Activated naive CD8-positive, alpha-beta T cell treated with anti-CD3 and anti-CD28 coated beads for 36 hours (primary cell): Measurements from ENCODE around the gene PEX10. TPM values are rescaled to one million over a fixed set of nuclear protein-coding genes. Genes with fewer than 3 reads are reported as not detected.
"Not testable (repeated sequence)": the region's sequence is repeated elsewhere in the genome, so short reads cannot be mapped to it uniquely, and the experiment has no call there.

Experiments
- DNase-seq: peaks from one replicate; pipeline ENCODE4 v3.0.0; 2021
- H3K27ac Mint-ChIP-seq: one replicate; pipeline ENCODE4 v1.8.0; 2022; ENCODE audit warnings: mild to moderate bottlenecking, moderate library complexity, mixed read lengths
- H3K27me3 Mint-ChIP-seq: one replicate; pipeline ENCODE4 v1.8.0; 2022; ENCODE audit warnings: mild to moderate bottlenecking, mixed read lengths
- H3K36me3 Mint-ChIP-seq: one replicate; pipeline ENCODE4 v1.8.0; 2021; ENCODE audit warnings: mild to moderate bottlenecking, mixed read lengths
- H3K4me1 Mint-ChIP-seq: one replicate; pipeline ENCODE4 v1.8.0; 2021; ENCODE audit warnings: mixed read lengths
- H3K4me3 Mint-ChIP-seq: one replicate; pipeline ENCODE4 v1.8.0; 2022; ENCODE audit warnings: mild to moderate bottlenecking, moderate library complexity, mixed read lengths
- H3K9me3 Mint-ChIP-seq: one replicate; pipeline ENCODE4 v1.8.0; 2022; ENCODE audit warnings: mixed read lengths
- total RNA-seq, 2 experiments: library from RNA; stranded (reverse); gene quantifications; one replicate each; pipeline ENCODE4 v1.2.3, GENCODE V29; 2021

Gene PEX10
- total RNA-seq, 2 experiments from 2014 or later, result 21.5 to 23.7 TPM

DNA sequence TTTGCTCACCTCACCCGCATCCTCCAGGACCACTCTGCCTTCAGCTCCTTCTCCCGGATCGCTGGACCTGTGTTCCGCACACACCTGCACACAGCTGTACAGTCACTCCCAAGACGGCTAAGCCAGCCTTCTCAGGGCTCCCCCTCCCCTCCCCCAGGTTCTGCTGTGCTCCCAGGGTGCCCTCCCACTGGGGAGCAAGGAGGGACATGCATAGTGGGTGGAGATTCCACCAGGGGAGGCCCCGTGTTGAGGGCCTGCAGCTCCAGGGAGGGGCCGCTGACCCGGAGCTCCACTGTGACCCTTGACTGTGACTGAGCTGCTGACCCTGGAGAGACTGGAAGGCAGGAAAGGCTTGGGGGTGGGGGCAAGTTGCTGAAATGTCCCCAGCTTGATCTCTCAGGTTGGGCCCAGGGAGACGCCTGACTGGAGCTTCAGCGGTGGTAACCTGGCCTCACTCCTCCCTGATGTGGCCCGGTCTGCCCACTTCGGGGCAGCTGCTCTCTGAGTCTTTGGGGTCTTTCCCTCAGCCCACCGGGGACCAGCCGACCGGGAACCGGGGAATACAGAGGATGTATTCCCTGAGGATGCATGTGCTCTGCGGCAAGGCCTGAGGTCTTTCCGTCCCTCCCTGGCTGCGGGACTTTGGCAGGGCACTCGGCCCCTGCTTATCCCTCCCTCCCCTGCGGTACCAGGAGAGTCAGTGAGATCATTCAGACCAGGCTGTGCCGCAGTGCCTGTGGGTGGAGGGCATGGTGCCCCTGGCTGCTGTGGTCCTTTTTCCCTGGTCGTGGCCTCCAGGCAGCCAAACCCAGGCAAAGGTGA is 35.1 kb upstream of the PEX10 start:
- no peaks in the 10 kb centered on the region for H3K36me3 Mint-ChIP-seq
- H3K27ac Mint-ChIP-seq, result no peak overlapping the region
- peaks cover 15% of the 10 kb centered on the region for H3K27me3 Mint-ChIP-seq
- no peak for DNase-seq
- no peaks in the 10 kb centered on the region for H3K9me3 Mint-ChIP-seq
- no peak overlapping the region for H3K4me3 Mint-ChIP-seq
- H3K4me1 Mint-ChIP-seq, result peaks cover 1% of the 10 kb centered on the region

DNA sequence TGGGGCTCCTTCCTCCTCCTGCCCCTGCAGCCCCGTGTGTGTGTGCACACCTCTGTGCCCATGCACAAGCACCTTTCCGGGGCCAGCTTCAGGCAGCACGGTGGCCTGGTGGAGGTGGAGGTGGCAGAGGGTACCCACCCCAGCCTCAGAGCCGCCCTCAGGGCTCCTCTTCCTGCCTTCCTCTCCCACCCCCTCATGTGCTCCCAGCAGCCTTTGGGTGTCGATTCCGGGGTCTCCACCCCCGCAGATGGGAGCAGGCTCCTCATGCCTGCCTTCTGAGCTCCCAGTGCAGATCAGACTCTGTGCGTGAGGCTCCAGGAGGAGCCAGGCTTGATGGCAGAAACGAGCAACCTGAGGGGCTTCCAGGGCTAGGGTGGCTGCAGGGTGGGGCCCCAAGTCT is 34.5 kb upstream of the PEX10 start:
- Mint-ChIP-seq H3K36me3 (no peaks in the 10 kb centered on the region), H3K4me1 (peaks cover 1% of the 10 kb centered on the region), H3K27me3 (peaks cover 18% of the 10 kb centered on the region), H3K4me3 (no peak overlapping the region), H3K9me3 (no peaks in the 10 kb centered on the region), H3K27ac (no peak overlapping the region)
- DNase-seq, result no peak

GRCh38 chr1:2446394-2446793 is 34.0 kb upstream of the PEX10 start:
- Mint-ChIP-seq H3K27ac (no peak overlapping the region), H3K4me3 (no peak overlapping the region), H3K4me1 (peaks cover 1% of the 10 kb centered on the region)

DNA sequence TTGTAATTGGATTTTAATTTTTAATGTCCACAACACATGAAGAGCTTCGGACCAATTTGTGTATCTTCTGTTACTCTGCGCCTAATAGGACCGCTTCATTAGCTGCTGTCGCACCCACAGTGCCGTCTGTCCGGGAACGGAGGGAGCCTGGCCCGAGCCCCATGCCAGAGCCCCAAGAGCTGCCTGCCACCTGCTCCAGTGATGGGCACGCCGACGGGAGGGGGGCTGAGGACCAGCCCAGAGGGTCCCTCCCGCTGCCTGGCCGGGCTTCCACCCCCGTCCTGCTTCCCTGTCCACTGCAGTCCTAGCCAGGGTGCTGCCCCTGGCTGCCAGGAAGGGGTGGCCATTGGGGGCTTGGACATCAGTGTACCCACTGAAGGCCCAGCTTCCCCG is 33.5 kb upstream of the PEX10 start:
- no peak for DNase-seq
- H3K27me3 Mint-ChIP-seq, result peaks cover 18% of the 10 kb centered on the region
- peaks cover 1% of the 10 kb centered on the region for H3K4me1 Mint-ChIP-seq
- no peak overlapping the region for H3K27ac Mint-ChIP-seq
- no peaks in the 10 kb centered on the region for H3K36me3 Mint-ChIP-seq
- no peak overlapping the region for H3K4me3 Mint-ChIP-seq
- no peaks in the 10 kb centered on the region for H3K9me3 Mint-ChIP-seq

More at GRCh38 chr1:2446394-2446793, 34.0 kb upstream of the PEX10 start:
- Mint-ChIP-seq H3K36me3 (no peaks in the 10 kb centered on the region), H3K27me3 (peaks cover 18% of the 10 kb centered on the region), H3K9me3 (no peaks in the 10 kb centered on the region)
- DNase-seq, result no peak

DNA sequence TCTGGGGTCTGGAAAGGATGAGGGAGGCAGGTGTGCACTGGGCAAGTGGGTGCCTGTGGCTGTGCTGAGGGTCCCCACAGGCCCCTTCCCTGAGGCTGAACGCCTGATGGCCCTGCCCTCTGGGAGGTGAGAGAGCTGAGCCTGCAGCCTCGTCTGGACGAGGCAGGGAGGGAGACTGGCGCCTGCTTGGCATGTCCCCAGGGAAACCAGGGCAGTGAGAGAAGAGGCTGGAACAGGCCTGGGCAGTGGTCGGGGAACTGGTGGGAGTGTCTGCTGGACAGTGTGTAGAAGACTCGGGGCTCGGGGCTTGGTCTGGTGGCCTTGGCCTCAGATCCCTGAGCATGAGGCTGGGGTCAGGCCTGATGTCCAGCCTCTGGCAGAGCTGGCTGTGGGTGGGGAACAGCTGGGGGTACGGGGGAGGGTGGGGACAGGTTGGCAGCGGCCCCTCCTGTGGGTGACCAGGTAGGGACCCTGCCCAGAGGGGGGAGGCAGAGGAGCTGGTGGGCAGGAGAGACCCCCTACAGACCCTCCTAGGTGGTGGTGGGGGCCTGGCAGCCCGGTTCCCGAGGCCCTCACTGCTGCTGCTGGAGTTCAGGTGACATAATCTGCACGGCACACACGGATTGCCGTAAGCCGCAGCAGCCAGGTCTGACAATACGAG is 32.9 kb upstream of the PEX10 start:
- Mint-ChIP-seq H3K27ac (no peak overlapping the region), H3K36me3 (no peaks in the 10 kb centered on the region), H3K4me1 (peaks cover 1% of the 10 kb centered on the region), H3K4me3 (no peak overlapping the region), H3K27me3 (peaks cover 18% of the 10 kb centered on the region), H3K9me3 (no peaks in the 10 kb centered on the region)
- DNase-seq, result no peak

DNA sequence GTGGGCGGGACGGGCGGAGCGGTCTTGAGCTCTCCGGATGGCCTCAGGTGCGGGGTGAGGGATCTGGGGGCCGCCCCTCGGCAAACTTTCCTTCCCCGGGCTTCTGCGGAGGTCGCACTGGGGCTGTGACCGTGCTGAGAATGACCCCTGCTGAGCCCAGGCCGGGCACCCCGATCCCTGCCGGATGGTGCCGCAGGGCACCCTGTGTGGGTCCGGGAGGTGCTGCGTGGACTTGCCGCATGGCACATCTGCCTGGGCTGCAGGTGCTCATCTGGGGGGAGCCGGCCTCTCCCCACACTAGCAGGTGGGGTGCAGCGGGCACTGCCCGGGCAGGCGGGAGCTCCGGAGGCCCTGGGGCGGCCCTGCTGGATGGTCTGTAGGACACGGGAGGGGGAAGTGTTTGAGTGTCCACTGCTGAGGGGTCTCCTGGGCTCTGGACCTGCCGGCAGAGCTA is 31.8 kb upstream of the PEX10 start:
- Mint-ChIP-seq H3K4me1 (peaks cover 1% of the 10 kb centered on the region), H3K9me3 (no peaks in the 10 kb centered on the region), H3K4me3 (no peak overlapping the region), H3K27me3 (peaks cover 18% of the 10 kb centered on the region), H3K36me3 (no peaks in the 10 kb centered on the region), H3K27ac (no peak overlapping the region)
- no peak for DNase-seq

DNA sequence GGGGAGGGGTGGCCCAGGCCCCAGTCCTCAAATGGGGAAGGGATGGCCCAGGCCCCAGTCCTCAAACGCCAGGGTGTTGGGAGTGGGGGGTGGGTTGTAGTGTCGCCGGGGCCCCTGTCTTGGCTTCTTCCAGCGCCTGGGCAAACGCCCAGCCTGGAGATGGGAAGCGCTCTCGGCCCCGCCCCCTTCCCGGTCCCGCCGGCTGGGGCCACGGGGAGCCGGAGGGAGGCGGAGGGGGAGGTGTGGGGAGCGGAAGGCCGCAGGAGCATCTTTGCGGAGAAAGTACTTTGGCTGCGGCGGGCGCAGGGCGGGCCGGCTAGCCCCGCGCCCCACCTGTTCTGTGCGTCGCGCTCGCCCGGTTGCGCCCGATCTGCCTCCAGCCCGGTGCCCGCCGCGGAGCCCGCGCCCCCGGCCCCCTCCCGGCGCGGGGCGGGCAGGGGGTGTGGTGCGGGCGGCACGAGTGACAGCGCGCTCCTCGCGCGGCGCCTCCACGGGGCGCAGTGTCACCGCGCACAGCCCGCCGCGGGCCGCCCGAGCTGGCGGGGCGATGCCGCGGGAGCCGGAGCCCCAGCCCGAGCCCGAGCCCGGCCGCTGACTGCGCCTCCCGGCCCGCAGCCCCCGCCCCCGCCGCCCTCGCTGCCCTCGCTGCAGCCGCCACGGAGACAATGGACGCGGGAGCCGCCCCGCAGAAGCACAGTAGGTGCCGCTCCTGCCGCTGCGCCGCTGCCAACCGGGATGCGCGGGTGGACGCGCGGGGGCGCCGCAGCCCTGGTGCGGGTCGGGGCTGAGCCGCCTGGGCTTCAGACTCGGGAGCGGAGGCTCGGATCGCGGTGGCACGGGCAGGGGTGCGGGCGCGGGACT is 31.1 kb upstream of the PEX10 start:
- Mint-ChIP-seq H3K4me1 (peaks cover 1% of the 10 kb centered on the region), H3K27me3 (peaks cover 18% of the 10 kb centered on the region), H3K36me3 (no peaks in the 10 kb centered on the region), H3K27ac (no peak overlapping the region), H3K9me3 (no peaks in the 10 kb centered on the region), H3K4me3 (no peak overlapping the region)
- DNase-seq, result peak; percentile 38

GRCh38 chr1:2442661-2443060 is 30.3 kb upstream of the PEX10 start:
- H3K4me1 Mint-ChIP-seq, result peaks cover 1% of the 10 kb centered on the region
- no peaks in the 10 kb centered on the region for H3K9me3 Mint-ChIP-seq
- H3K4me3 Mint-ChIP-seq, result no peak overlapping the region
- no peak overlapping the region for H3K27ac Mint-ChIP-seq
- no peak for DNase-seq
- H3K36me3 Mint-ChIP-seq, result no peaks in the 10 kb centered on the region
- peaks cover 18% of the 10 kb centered on the region for H3K27me3 Mint-ChIP-seq

GRCh38 chr1:2441746-2442145 is 29.4 kb upstream of the PEX10 start:
- H3K4me3 Mint-ChIP-seq, result no peak overlapping the region
- DNase-seq, result no peak
- H3K36me3 Mint-ChIP-seq, result no peaks in the 10 kb centered on the region
- peaks cover 1% of the 10 kb centered on the region for H3K4me1 Mint-ChIP-seq
- H3K27me3 Mint-ChIP-seq, result peaks cover 18% of the 10 kb centered on the region
- H3K27ac Mint-ChIP-seq, result no peak overlapping the region
- H3K9me3 Mint-ChIP-seq, result no peaks in the 10 kb centered on the region

DNA sequence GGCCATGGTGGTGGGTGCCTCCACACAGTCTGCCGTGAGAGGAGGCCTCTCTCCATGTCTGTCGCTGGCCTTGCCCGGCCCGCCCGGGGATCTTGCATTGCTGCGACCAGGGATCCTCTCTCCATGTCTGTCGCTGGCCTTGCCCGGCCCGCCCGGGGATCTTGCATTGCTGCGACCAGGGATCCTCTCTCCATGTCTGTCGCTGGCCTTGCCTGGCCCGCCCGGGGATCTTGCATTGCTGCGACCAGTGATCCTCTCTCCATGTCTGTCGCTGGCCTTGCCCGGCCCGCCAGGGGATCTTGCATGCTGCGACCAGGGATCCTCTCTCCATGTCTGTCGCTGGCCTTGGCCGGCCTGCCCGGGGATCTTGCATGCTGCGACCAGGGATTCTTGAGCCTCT is 28.0 kb upstream of the PEX10 start:
- not testable (repeated sequence) for H3K36me3 Mint-ChIP-seq, DNase-seq, H3K4me1 Mint-ChIP-seq, H3K4me3 Mint-ChIP-seq, H3K9me3 Mint-ChIP-seq, H3K27ac Mint-ChIP-seq
- peaks cover 17% of the 10 kb centered on the region for H3K27me3 Mint-ChIP-seq

DNA sequence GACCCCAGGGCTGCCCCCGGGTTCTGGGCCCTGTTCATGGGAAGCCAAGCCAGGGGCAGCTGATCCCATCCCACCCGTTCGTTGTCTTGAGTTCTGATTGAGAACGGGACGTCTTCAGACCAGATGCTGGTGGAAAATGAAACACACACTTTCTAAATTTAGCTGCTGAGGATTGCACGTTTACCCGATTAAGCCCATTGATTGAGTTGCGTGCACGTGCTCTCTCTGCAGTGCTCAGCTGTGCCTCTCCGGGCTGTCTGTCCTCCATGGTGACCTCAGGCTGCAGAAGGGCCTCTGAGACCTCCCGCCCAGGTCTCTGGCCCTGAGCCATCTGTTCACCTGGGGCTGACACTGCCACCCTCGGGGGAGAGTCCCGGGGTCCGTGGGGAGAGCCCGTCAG is 27.0 kb upstream of the PEX10 start:
- peaks cover 9% of the 10 kb centered on the region for H3K27me3 Mint-ChIP-seq
- no peak overlapping the region for H3K4me3 Mint-ChIP-seq
- H3K9me3 Mint-ChIP-seq, result no peaks in the 10 kb centered on the region
- H3K27ac Mint-ChIP-seq, result no peak overlapping the region
- H3K36me3 Mint-ChIP-seq, result no peaks in the 10 kb centered on the region
- no peak for DNase-seq
- no peaks in the 10 kb centered on the region for H3K4me1 Mint-ChIP-seq

DNA sequence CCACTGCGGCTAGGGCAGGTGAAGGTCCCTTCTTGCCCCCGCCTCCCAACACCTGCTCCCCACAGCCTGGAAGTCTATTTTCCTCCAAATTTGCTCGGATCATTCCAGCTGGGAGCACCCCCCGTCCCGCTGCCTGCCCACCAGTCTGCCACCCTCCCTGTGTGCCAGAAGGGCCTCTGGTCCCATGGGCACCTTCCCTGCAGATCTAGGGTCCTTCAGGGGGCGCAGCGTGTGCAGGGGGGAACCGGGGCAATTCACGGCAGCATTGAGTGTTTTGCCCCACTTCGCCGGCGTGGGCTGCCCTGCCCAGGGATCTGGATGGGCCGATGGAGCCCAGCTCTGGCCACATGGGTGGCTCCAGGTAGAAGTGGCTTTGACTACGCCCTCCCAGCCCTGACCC is 26.3 kb upstream of the PEX10 start:
- no peaks in the 10 kb centered on the region for H3K9me3 Mint-ChIP-seq
- peaks cover 9% of the 10 kb centered on the region for H3K27me3 Mint-ChIP-seq
- no peaks in the 10 kb centered on the region for H3K4me1 Mint-ChIP-seq
- no peak for DNase-seq
- H3K4me3 Mint-ChIP-seq, result no peak overlapping the region
- no peaks in the 10 kb centered on the region for H3K36me3 Mint-ChIP-seq
- no peak overlapping the region for H3K27ac Mint-ChIP-seq

- Mint-ChIP-seq H3K4me1 (no peaks in the 10 kb centered on the region), H3K36me3 (no peaks in the 10 kb centered on the region), H3K27me3 (peaks cover 8% of the 10 kb centered on the region), H3K9me3 (no peaks in the 10 kb centered on the region), H3K27ac (no peak overlapping the region), H3K4me3 (no peak overlapping the region)
- DNase-seq, result no peak
Measured at GRCh38 chr1:2438038-2438437, 25.7 kb upstream of the PEX10 start.

GRCh38 chr1:2437617-2438016 is 25.3 kb upstream of the PEX10 start:
- no peak overlapping the region for H3K4me3 Mint-ChIP-seq
- peaks cover 4% of the 10 kb centered on the region for H3K27me3 Mint-ChIP-seq
- H3K27ac Mint-ChIP-seq, result no peak overlapping the region
- no peaks in the 10 kb centered on the region for H3K36me3 Mint-ChIP-seq
- DNase-seq, result no peak
- no peaks in the 10 kb centered on the region for H3K4me1 Mint-ChIP-seq
- H3K9me3 Mint-ChIP-seq, result no peaks in the 10 kb centered on the region

DNA sequence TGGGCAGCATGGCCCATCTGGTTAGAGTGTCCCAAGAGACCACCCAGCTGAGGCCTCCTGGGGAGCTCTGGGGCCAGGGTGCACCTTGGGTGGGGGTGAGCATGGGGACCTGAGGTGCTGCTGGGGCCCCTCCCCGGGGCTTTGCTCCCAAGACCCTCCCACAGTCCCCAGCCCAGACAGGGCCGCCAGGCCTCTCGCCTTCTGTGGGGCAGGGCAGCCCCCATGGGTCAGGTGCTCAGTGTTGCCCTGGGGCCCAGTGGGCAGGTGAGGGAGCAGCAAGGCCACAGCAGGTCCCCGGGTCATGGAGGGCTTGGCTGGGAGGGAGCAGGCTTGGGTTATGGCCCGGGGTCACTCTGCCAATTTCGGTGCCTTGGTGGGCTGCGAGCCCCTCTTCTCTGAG is 24.5 kb upstream of the PEX10 start:
- H3K4me3 Mint-ChIP-seq, result no peak overlapping the region
- no peaks in the 10 kb centered on the region for H3K4me1 Mint-ChIP-seq
- DNase-seq, result no peak
- H3K27me3 Mint-ChIP-seq, result no peaks in the 10 kb centered on the region
- H3K36me3 Mint-ChIP-seq, result no peaks in the 10 kb centered on the region
- H3K9me3 Mint-ChIP-seq, result no peaks in the 10 kb centered on the region
- H3K27ac Mint-ChIP-seq, result no peak overlapping the region
